ENCODE data around the gene UBC. TPM values are rescaled to one million over a fixed set of nuclear protein-coding genes. Genes with fewer than 3 reads are reported as not detected.

Gene UBC
- total and polyA plus RNA-seq, 2 of the 4 experiments (the other 2 are of a cell fraction), result 2,042 to 4,320 TPM

DNA sequence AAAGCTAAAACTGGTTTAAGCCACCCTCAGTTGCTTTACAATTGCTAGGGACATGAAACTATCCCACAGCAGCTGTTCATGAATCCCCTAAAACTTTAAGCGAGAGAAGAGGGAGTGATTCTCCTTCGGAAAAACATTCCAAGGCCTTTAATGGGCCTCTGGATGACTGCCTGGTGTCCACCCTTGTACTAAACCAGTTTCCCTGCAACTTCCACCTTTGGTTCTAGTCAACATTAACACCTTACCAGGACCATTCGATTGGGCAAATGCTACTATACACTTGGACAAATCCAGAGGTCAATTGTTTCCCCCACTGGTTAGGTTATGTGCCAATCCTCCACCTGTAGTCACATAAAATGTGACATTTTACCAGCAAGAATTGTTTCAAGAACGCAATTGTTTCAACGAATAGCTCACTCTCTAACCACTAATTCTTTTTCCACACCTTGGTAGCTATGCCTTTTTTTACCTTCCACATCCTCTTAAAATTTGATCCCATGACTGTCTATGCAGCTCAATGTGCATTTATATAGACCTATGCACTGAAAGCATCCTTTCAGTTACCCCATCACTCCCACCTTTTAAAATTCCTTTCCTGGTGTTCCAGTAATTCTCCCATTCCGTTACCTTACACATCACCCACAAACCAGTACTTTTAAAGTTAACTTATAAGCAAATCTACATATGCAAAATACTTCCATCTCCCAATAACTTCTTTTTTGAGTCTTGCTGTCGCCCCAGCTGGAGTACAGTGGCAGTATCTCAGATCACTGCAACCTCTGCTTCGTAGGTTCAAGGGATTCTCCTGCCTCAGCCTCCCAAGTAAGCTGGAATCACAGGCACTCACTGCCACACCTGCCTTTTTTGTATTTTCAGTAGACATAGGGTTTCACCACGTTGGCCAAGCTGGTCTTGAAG is 3.6 kb downstream of the UBC start:
- Histone ChIP-seq H3K4me2 (ENCODE audit: low read depth, low read length) (peak overlapping the region; percentile 64), H3K18ac (ENCODE audit: low read depth, low read length) (no peak overlapping the region), H3K9me1 (ENCODE audit: insufficient read depth, low read length) (peaks cover 15% of the 10 kb centered on the region), H4K20me1 (ENCODE audit: insufficient read depth, low read length) (peaks cover 56% of the 10 kb centered on the region), H3K79me1 (ENCODE audit: low read depth in 1 of 2, low read length in 2 of 2) (peaks cover 7 to 28% of the 10 kb centered on the region in 2 experiments; a peak in 3 of 4 replicates), H3K4me3 (ENCODE audit: insufficient read depth, low read depth, low read length) (peak overlapping the region; percentile 11; the same call in 1 of the 2 replicates), H3K27ac (ENCODE audit: insufficient read depth, low read length) (no peak overlapping the region), H3K9ac (ENCODE audit: low read depth, low read length) (peak overlapping the region; percentile 37), H4K8ac (ENCODE audit: low read depth in 2 of 2, low read length in 2 of 2) (no peak overlapping the region), H2BK5ac (ENCODE audit: low read depth, low read length, poor library complexity, severe bottlenecking) (peak overlapping the region; percentile 18), H2BK15ac (ENCODE audit: low read depth, low read length) (no peak overlapping the region), H2AK9ac (replicated peaks; ENCODE audit: low read depth, low read length, poor library complexity) (no peak overlapping the region), H3K36me3 (ENCODE audit: control insufficient read depth, insufficient read depth, low read length) (peaks cover 25% of the 10 kb centered on the region), H4K5ac (ENCODE audit: low read depth, low read length) (no peak overlapping the region), H4K91ac (ENCODE audit: insufficient read depth, low read depth, low read length) (no peak overlapping the region), H2BK120ac (ENCODE audit: low read depth, low read length) (no peak overlapping the region), H3K4ac (ENCODE audit: low read depth, low read length) (no peak overlapping the region), H3K23ac (ENCODE audit: low read depth, low read length) (0 out of 2 replicates have a peak overlapping the region, but pooled peaks have one; percentile 55), H3K4me1 (ENCODE audit: control insufficient read depth, insufficient read depth, low read length) (peaks cover 10% of the 10 kb centered on the region), H3K56ac (ENCODE audit: extremely low read depth, insufficient read depth, low read length) (no peak overlapping the region), H3K27me3 (ENCODE audit: control insufficient read depth, insufficient read depth, low read length) (no peaks in the 10 kb centered on the region), H2AFZ (replicated peaks; ENCODE audit: low read length, poor library complexity) (no peak overlapping the region), H3K14ac (replicated peaks; ENCODE audit: low read depth, low read length) (peak overlapping the region; percentile 38), H2AK5ac (ENCODE audit: low read depth, low read length) (no peak overlapping the region), H2BK20ac (ENCODE audit: low read depth, low read length) (no peak overlapping the region), H3K9me3 (ENCODE audit: control insufficient read depth, insufficient read depth, low read length) (no peaks in the 10 kb centered on the region)
- WGBS, 2 experiments (ENCODE audit: extremely low coverage in 2 of 2, insufficient read length in 1 of 2), result 92 to 100% methylated on average over 1 to 7 of the region's 9 CpGs
- intact Hi-C loops (cut with micrococcal nuclease) (no loop called here), dilution Hi-C loops (cut with HindIII; ENCODE audit: low sequenced_read_pairs, unreplicated experiment) (no loop called here), in situ Hi-C loops (cut with MboI; ENCODE audit: low sequenced_read_pairs) (no loop called here)
- POLR2A ChIA-PET (ENCODE audit: unreplicated experiment), result interaction anchor here (0.6 to 2.3 kb wide), 3 partner anchors 26 to 68 kb away, joined by 3 to 7 read pairs (median 6); no protein-coding TSS in a partner anchor
- peak; percentile 42 for DNase-seq
- TF ChIP-seq CEBPB (IDR thresholded peaks at IDR 0.05; ENCODE audit: low read depth, low read length), result 0 out of 2 replicates have a peak, but pooled peaks have one; percentile 13
- TF ChIP-seq CHD1 (IDR thresholded peaks at IDR 0.05; ENCODE audit: low read depth, low read length), result no peak
- TF ChIP-seq MXI1 (IDR thresholded peaks at IDR 0.05; ENCODE audit: borderline replicate concordance, low read depth, low read length), result no peak
- no peak for TF ChIP-seq MAFK (IDR thresholded peaks at IDR 0.05; ENCODE audit: low read depth, low read length)
- TF ChIP-seq, protein P1, sequence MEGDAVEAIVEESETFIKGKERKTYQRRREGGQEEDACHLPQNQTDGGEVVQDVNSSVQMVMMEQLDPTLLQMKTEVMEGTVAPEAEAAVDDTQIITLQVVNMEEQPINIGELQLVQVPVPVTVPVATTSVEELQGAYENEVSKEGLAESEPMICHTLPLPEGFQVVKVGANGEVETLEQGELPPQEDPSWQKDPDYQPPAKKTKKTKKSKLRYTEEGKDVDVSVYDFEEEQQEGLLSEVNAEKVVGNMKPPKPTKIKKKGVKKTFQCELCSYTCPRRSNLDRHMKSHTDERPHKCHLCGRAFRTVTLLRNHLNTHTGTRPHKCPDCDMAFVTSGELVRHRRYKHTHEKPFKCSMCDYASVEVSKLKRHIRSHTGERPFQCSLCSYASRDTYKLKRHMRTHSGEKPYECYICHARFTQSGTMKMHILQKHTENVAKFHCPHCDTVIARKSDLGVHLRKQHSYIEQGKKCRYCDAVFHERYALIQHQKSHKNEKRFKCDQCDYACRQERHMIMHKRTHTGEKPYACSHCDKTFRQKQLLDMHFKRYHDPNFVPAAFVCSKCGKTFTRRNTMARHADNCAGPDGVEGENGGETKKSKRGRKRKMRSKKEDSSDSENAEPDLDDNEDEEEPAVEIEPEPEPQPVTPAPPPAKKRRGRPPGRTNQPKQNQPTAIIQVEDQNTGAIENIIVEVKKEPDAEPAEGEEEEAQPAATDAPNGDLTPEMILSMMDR (conservative IDR thresholded peaks at IDR 0.05; ENCODE audit: low read depth, low read length), result no peak
- TF ChIP-seq, protein P2, sequence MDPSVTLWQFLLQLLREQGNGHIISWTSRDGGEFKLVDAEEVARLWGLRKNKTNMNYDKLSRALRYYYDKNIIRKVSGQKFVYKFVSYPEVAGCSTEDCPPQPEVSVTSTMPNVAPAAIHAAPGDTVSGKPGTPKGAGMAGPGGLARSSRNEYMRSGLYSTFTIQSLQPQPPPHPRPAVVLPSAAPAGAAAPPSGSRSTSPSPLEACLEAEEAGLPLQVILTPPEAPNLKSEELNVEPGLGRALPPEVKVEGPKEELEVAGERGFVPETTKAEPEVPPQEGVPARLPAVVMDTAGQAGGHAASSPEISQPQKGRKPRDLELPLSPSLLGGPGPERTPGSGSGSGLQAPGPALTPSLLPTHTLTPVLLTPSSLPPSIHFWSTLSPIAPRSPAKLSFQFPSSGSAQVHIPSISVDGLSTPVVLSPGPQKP (IDR thresholded peaks at IDR 0.05; ENCODE audit: borderline replicate concordance, low read depth, low read length), result no peak
- TF ChIP-seq, protein P3, sequence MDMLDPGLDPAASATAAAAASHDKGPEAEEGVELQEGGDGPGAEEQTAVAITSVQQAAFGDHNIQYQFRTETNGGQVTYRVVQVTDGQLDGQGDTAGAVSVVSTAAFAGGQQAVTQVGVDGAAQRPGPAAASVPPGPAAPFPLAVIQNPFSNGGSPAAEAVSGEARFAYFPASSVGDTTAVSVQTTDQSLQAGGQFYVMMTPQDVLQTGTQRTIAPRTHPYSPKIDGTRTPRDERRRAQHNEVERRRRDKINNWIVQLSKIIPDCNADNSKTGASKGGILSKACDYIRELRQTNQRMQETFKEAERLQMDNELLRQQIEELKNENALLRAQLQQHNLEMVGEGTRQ (IDR thresholded peaks at IDR 0.05; ENCODE audit: low read depth, low read length), result peak; percentile 2; the same call in 1 of the 2 replicates
- peak; percentile 92 for TF ChIP-seq POLR2A (IDR thresholded peaks at IDR 0.05; ENCODE audit: low read depth, low read length)
- no peak for ATAC-seq (ENCODE audit: low read depth)
- BruUV-seq (replicated peaks), result no TSS peak
- CTCF ChIA-PET, result interaction anchor here (0.6 to 1.4 kb wide), 2 partner anchors 30 to 118 kb away, joined by 3 read pairs; no protein-coding TSS in a partner anchor
